GM20000 (cell line): ENCODE data around the gene P3H1.
"Not testable (repeated sequence)": the region's sequence is repeated elsewhere in the genome, so short reads cannot be mapped to it uniquely, and the experiment has no call there.

Experiments used
- DNase-seq: peaks from one replicate; pipeline ENCODE4 v3.0.0; 2012; ENCODE audit warnings: low spot score
- TF ChIP-seq, protein P1 (sequence below): IDR thresholded peaks from 2 replicates; pipeline ENCODE4 v1.5.1; 2012; ENCODE audit warnings: mild to moderate bottlenecking, control low read depth; ENCODE audit errors: extremely low read depth, missing control alignments

Gene P3H1

GRCh38 chr1:42734201-42735035, 32.4 kb downstream of the P3H1 start:
- TF ChIP-seq, protein P1, sequence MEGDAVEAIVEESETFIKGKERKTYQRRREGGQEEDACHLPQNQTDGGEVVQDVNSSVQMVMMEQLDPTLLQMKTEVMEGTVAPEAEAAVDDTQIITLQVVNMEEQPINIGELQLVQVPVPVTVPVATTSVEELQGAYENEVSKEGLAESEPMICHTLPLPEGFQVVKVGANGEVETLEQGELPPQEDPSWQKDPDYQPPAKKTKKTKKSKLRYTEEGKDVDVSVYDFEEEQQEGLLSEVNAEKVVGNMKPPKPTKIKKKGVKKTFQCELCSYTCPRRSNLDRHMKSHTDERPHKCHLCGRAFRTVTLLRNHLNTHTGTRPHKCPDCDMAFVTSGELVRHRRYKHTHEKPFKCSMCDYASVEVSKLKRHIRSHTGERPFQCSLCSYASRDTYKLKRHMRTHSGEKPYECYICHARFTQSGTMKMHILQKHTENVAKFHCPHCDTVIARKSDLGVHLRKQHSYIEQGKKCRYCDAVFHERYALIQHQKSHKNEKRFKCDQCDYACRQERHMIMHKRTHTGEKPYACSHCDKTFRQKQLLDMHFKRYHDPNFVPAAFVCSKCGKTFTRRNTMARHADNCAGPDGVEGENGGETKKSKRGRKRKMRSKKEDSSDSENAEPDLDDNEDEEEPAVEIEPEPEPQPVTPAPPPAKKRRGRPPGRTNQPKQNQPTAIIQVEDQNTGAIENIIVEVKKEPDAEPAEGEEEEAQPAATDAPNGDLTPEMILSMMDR = no peak
- no peak for DNase-seq

GRCh38 chr1:42733415-42734200, 33.2 kb downstream of the P3H1 start:
- DNase-seq = no peak
- TF ChIP-seq, protein P1 = no peak

- TF ChIP-seq, protein P1 = no peak
- DNase-seq = no peak
Measured at GRCh38 chr1:42732126-42732680, 34.6 kb downstream of the P3H1 start.

DNA sequence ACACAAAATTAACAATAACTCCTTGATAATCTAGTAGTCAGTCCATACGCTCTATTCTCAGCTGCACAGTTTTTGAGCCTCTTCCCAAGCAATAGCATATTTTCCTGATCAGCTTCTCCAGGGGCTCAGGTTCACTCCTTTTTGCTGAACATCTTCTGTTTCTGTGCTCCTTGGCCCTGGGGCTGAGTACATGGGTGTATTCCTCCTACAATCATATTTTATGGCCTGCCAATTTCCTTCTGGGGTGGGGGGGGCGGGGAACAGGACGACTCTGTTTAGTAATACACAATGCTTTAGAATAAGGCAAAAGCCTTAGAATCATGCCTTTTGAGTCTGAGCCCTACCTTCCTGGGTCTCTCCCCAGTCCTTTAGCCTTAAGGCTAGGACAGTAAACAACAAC, 35.2 kb downstream of the P3H1 start:
- TF ChIP-seq, protein P1 = no peak
- no peak for DNase-seq

- TF ChIP-seq, protein P1 = no peak
- DNase-seq = peak; percentile 21
Measured at GRCh38 chr1:42730988-42731387, 35.8 kb downstream of the P3H1 start.

- TF ChIP-seq, protein P1 = no peak
- no peak for DNase-seq
Measured at GRCh38 chr1:42730002-42730401, 36.8 kb downstream of the P3H1 start.

GRCh38 chr1:42725820-42726219, 41.0 kb downstream of the P3H1 start:
- not testable (repeated sequence) for DNase-seq
